Ishikawa (cell line): ENCODE results near the gene ACTN1.

Source experiments
- CEBPB ChIP-seq: IDR thresholded peaks from 2 replicates; pipeline ENCODE4 v1.6.1; 2012
- CREB1 ChIP-seq: IDR thresholded peaks from 2 replicates; pipeline ENCODE4 v1.6.1; 2012; ENCODE audit warnings: low read depth
- EGR1 ChIP-seq: IDR thresholded peaks from 2 replicates; pipeline ENCODE4 v1.6.1; 2012
- EP300 ChIP-seq: IDR thresholded peaks from 2 replicates; pipeline ENCODE4 v1.6.1; 2012; ENCODE audit warnings: borderline replicate concordance
- FOXM1 ChIP-seq: IDR thresholded peaks from 2 replicates; pipeline ENCODE4 v1.6.1; 2012; ENCODE audit warnings: low read depth, borderline replicate concordance
- NFIC ChIP-seq: IDR thresholded peaks from 2 replicates; pipeline ENCODE4 v1.6.1; 2012
- RAD21 ChIP-seq: IDR thresholded peaks from 2 replicates; pipeline ENCODE4 v1.6.1; 2012; ENCODE audit warnings: low read depth
- TAF1 ChIP-seq: IDR thresholded peaks from 2 replicates; pipeline ENCODE4 v1.6.1; 2012; ENCODE audit warnings: low read depth, mild to moderate bottlenecking
- TCF12 ChIP-seq: IDR thresholded peaks from 2 replicates; pipeline ENCODE4 v1.6.1; 2012; ENCODE audit warnings: low read depth
- TEAD4 ChIP-seq: IDR thresholded peaks from 2 replicates; pipeline ENCODE4 v1.6.1; 2012
- YY1 ChIP-seq: IDR thresholded peaks from 2 replicates; pipeline ENCODE4 v1.6.1; 2012; ENCODE audit warnings: low read depth
- ZBTB7A ChIP-seq: IDR thresholded peaks from 2 replicates; pipeline ENCODE4 v1.6.1; 2012; ENCODE audit warnings: low read depth
- TF ChIP-seq, protein P1 (sequence below): IDR thresholded peaks from 2 replicates; pipeline ENCODE4 v1.6.1; 2012; ENCODE audit warnings: low read depth, mild to moderate bottlenecking
- TF ChIP-seq, protein P2 (sequence below): IDR thresholded peaks from 2 replicates; pipeline ENCODE4 v1.6.1; 2012
- TF ChIP-seq, protein P3 (sequence below): IDR thresholded peaks from 2 replicates; pipeline ENCODE4 v1.6.1; 2012

Gene ACTN1

DNA sequence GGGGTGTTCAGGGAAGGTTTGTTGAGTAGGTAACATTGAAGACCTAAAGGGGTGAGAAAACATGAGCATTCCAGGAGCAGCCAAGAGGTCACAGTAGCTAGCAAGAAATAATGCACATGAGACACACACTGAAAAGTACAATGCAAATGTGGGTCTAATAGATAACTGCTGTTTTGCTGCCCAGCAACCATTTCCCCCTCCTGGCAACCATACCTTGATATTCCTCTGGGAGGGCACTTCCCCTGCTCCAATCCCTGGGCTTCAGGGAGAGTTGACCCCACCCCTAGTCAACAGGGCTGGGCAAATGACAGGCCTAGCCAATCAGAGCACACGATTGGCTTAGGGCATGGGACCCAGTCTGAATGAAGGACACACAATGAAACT, 8.5 kb upstream of the ACTN1 start:
- TF ChIP-seq YY1 (no peak), FOXM1 (no peak), CREB1 (no peak), TEAD4 (no peak), TCF12 (no peak), NFIC (no peak), RAD21 (no peak), EP300 (no peak), ZBTB7A (no peak), EGR1 (no peak), TAF1 (no peak)
- TF ChIP-seq, protein P1, sequence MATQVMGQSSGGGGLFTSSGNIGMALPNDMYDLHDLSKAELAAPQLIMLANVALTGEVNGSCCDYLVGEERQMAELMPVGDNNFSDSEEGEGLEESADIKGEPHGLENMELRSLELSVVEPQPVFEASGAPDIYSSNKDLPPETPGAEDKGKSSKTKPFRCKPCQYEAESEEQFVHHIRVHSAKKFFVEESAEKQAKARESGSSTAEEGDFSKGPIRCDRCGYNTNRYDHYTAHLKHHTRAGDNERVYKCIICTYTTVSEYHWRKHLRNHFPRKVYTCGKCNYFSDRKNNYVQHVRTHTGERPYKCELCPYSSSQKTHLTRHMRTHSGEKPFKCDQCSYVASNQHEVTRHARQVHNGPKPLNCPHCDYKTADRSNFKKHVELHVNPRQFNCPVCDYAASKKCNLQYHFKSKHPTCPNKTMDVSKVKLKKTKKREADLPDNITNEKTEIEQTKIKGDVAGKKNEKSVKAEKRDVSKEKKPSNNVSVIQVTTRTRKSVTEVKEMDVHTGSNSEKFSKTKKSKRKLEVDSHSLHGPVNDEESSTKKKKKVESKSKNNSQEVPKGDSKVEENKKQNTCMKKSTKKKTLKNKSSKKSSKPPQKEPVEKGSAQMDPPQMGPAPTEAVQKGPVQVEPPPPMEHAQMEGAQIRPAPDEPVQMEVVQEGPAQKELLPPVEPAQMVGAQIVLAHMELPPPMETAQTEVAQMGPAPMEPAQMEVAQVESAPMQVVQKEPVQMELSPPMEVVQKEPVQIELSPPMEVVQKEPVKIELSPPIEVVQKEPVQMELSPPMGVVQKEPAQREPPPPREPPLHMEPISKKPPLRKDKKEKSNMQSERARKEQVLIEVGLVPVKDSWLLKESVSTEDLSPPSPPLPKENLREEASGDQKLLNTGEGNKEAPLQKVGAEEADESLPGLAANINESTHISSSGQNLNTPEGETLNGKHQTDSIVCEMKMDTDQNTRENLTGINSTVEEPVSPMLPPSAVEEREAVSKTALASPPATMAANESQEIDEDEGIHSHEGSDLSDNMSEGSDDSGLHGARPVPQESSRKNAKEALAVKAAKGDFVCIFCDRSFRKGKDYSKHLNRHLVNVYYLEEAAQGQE = no peak
- TF ChIP-seq, protein P2, sequence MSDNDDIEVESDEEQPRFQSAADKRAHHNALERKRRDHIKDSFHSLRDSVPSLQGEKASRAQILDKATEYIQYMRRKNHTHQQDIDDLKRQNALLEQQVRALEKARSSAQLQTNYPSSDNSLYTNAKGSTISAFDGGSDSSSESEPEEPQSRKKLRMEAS = no peak
- TF ChIP-seq, protein P3, sequence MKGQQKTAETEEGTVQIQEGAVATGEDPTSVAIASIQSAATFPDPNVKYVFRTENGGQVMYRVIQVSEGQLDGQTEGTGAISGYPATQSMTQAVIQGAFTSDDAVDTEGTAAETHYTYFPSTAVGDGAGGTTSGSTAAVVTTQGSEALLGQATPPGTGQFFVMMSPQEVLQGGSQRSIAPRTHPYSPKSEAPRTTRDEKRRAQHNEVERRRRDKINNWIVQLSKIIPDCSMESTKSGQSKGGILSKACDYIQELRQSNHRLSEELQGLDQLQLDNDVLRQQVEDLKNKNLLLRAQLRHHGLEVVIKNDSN = no peak

DNA sequence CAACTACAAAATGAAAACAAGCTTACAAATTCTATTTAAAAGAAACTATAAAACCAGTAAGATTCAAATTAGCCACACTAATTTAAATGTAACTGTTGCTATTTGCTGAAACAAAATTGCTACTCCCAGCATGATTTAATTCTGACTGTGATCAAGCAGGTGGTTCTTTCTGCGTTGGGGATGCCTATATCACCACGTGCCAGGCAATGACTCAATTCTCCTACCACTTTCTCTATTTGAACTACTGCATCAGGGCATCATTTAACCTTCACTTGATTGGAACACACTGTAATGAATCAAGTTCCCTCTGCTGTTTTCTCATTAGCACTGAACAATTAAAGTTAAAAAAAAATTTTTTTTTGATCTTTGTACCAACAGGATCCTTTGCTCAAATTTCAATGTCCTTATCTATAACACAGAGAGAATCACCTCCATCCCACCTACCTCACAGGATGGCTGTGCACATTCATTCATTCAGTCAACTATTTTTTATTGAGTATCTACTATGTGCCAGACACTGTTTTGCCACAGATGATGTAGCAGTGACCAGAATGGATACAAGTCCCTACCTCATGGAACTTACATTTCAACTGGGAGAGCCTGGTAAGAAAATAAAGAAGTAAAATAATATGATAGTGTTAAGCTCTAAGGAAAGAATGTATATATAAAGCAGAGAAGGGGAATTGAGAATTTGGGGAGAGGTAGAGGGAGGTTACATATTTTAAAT, 8.0 kb upstream of the ACTN1 start:
- TF ChIP-seq, protein P1 = no peak
- TF ChIP-seq YY1 = no peak
- TF ChIP-seq CEBPB = no peak
- no peak for TF ChIP-seq EGR1
- TF ChIP-seq EP300 = no peak
- no peak for TF ChIP-seq CREB1
- TF ChIP-seq, protein P3 = no peak
- TF ChIP-seq, protein P2 = no peak
- no peak for TF ChIP-seq ZBTB7A
- TF ChIP-seq TEAD4 = no peak
- TF ChIP-seq TAF1 = no peak
- no peak for TF ChIP-seq TCF12
- TF ChIP-seq RAD21 = no peak

DNA sequence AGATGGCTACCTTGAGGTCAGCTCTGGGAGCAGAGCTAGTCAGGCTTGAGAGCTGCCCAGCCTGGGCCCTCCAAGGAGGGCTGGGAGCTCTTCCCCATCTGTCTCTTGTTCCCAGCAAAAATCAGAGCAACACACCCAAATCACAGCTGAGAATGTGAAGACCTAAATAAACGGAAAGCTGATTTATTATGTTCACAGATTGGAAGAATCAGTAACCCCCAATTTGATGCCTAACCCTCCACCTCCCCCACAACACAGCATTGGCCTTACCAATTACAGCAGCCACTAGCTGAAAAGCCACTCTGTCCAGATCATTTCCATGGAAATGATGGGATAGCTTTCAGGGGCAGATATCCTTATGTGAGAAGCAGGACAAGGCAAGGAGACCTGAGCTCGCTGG, 7.1 kb upstream of the ACTN1 start:
- no peak for TF ChIP-seq NFIC
- TF ChIP-seq YY1 = no peak
- no peak for TF ChIP-seq EP300
- no peak for TF ChIP-seq TCF12
- no peak for TF ChIP-seq CEBPB
- TF ChIP-seq TAF1 = no peak
- TF ChIP-seq, protein P1 = no peak
- no peak for TF ChIP-seq FOXM1
- no peak for TF ChIP-seq TEAD4
- no peak for TF ChIP-seq EGR1
- TF ChIP-seq, protein P3 = no peak
- no peak for TF ChIP-seq RAD21

DNA sequence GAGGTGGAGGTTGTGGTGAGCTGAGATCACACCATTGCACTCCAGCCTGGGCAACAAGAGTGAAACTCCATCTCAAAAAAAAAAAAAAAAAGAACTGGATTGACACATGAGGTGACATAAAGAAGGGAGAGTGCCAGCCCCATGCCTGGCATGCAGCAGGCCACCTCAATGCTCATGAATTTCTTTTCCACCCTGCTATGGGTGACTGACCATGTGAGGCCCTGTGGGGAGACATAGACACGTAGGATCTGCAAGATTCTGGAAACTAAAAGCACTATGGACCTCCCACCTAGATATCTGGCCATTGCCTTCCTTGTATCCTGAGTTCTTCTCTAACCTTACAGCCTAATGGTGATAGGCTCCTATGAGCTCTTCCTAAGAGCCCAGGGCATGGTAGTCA, 5.6 kb upstream of the ACTN1 start:
- TF ChIP-seq FOXM1 (no peak), NFIC (no peak), TAF1 (no peak), EP300 (no peak), TCF12 (no peak), RAD21 (no peak), EGR1 (no peak), ZBTB7A (no peak), YY1 (no peak), TEAD4 (no peak), CEBPB (no peak), CREB1 (no peak)
- TF ChIP-seq, protein P3 = no peak
- TF ChIP-seq, protein P2 = no peak
- TF ChIP-seq, protein P1 = no peak
